VCaP (cell line): Measurements from ENCODE around the gene TMEM74B.

Source experiments
- H3K27ac ChIP-seq: fragments of 450-650 bp; 2 replicates; pipeline ENCODE4 v1.5.1; 2017
- TF ChIP-seq, protein P1 (sequence below): fragments of 450-650 bp; conservative IDR thresholded peaks from 2 replicates; pipeline ENCODE4 v1.5.1; 2017; ENCODE audit warnings: mild to moderate bottlenecking, moderate library complexity

TMEM74B gene

DNA sequence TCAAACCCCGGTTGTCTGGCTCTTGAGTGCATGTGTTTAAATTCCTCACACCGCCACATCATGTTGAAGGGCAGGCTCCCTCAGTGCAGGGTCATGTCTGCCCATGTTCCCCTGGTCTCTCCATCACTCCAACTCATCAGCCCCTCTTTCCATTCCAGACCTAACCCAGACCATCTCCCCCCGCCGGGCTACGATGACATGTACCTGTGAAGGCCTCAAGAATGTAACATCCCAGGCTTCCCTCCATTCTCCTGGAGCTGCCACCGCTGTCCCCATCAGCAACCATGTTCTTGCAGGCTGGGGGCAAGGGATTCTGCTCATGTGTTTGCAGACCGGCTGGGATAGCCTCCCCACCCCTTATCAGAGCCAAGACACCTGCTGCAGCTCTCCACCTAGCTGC lies 19.9 kb downstream of the TMEM74B start:
- no peak overlapping the region for H3K27ac ChIP-seq
- TF ChIP-seq, protein P1, sequence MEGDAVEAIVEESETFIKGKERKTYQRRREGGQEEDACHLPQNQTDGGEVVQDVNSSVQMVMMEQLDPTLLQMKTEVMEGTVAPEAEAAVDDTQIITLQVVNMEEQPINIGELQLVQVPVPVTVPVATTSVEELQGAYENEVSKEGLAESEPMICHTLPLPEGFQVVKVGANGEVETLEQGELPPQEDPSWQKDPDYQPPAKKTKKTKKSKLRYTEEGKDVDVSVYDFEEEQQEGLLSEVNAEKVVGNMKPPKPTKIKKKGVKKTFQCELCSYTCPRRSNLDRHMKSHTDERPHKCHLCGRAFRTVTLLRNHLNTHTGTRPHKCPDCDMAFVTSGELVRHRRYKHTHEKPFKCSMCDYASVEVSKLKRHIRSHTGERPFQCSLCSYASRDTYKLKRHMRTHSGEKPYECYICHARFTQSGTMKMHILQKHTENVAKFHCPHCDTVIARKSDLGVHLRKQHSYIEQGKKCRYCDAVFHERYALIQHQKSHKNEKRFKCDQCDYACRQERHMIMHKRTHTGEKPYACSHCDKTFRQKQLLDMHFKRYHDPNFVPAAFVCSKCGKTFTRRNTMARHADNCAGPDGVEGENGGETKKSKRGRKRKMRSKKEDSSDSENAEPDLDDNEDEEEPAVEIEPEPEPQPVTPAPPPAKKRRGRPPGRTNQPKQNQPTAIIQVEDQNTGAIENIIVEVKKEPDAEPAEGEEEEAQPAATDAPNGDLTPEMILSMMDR: no peak

DNA sequence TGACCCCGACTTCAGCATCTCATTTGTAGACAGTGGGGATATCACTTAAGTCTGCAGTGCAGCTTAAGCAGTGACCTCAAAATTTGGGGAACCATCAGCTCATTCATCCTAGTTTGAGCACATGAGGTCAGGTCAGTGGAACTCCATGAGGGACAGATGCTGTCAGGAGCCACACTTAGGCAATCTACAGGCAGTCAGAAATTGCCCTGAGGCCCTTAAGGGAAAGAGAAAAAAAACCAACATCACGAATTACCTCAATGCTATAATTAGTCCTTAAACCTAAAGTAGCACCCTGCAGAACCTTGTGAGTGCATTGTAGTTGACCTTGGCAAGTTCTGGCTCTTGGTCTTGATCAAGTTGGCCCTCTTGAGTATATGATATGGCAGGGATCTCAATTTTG lies 21.1 kb downstream of the TMEM74B start:
- TF ChIP-seq, protein P1: no peak

DNA sequence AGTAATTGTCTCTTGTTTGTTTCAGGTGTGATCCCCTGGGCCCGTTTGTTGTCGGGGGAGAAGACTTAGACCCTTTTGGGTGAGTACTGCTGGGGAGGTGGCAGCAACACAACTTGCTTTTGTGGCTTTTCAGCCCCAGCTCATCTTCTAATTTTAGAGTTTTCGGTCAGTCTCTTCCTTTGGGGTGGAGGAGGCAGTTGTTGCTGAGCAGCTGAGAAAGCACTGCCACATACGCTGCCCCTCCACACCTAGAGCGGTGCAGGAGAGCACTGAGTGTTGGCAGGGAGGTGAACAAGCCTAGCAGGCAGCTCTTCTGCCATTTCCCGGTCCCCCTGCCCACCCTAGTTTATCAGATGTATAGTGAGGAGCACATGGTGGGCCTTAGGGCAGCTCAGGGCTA lies 21.7 kb downstream of the TMEM74B start:
- TF ChIP-seq, protein P1: no peak
- H3K27ac ChIP-seq: no peak overlapping the region

More for the DNA sequence above, 21.1 kb downstream of the TMEM74B start:
- no peak overlapping the region for H3K27ac ChIP-seq

DNA sequence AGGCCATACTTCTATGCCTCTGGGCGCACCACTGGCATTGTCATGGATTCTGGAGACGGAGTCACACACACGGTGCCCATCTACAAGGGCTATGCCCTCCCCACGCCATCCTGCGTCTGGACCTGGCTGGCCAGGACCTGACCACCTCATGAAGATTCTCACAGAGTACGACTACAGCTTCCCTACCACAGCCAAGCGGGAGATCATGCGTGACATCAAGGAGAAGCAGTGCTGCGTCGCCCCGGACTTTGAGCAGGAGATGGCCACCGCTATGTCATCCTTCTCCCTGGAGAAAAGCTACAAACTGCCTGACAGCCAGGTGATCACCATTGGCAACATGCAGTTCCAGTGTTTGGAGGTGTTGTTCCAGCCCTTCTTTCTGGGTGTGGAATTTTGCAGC lies 23.8 kb downstream of the TMEM74B start:
- TF ChIP-seq, protein P1: no peak
- no peak overlapping the region for H3K27ac ChIP-seq

DNA sequence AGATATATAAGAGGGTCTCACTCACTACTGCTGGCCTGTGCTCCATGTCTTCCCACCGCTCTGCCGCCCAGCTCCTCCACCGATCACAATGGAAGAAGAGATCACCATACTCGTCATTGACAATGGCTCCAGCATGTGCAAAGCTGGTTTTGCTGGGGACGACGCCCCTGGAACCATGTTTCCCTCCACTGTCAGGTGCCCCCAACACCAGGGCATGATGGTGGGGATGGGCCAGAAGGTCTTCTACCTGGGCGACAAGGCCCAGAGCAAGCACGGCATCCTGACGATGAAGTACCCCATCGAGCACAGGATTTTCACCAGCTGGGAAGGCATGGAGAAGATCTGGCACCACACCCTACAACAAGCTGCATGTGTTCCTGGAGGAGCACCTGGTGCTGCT lies 24.3 kb downstream of the TMEM74B start:
- no peak overlapping the region for H3K27ac ChIP-seq
- TF ChIP-seq, protein P1: no peak

DNA sequence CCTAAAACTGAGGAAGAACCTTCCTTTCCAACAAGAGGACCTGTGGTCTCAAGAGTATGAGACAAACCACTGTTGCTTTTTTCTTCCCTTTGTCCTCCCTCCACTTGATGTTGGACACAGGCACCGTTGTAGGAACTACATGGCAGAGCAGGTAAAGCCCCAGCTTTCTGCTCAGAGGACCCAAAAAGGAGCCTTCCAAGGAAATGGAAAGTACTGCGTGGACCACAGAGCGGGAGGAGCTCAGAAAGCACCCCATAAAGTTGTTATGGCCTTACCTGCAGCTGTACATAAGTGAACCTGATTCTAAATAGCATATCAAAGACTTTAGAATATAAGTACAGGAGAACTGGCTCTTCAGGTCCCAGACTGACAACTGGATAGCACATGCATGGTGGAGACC lies 29.4 kb downstream of the TMEM74B start:
- TF ChIP-seq, protein P1: no peak

DNA sequence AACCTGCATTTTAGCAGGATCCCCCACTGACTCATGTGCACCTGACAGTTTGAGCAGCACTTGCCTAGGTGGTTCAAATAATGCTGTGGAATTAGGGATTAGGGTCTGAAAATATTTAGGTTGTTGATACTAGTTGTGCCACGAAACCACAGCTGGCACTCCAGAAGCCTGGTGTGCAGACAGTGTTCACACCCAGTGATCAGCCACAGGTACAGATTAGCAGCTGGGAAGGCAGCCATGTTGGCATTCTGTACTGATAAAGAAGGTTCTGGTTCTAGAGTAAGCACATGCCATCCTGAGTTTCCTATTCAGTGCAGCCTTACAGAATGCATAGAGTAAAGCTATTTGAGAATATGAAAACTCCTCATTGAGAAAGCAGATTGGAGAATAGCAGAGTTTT lies 30.1 kb downstream of the TMEM74B start:
- H3K27ac ChIP-seq: no peak overlapping the region
- TF ChIP-seq, protein P1: no peak

More for the DNA sequence above, 29.4 kb downstream of the TMEM74B start:
- H3K27ac ChIP-seq: no peak overlapping the region
